GM18508 (cell line): ENCODE results near the gene GFI1.
"Not testable (repeated sequence)": the region's sequence is repeated elsewhere in the genome, so short reads cannot be mapped to it uniquely, and the experiment has no call there.

Experiments used
- ATAC-seq: cut with Tn5 transposase; IDR thresholded peaks from one replicate; pipeline ENCODE4 v1.9.1; 2021; ENCODE audit warnings: moderate number of reproducible peaks; ENCODE audit not compliant: insufficient read depth, unreplicated experiment

Gene GFI1

GRCh38 chr1:92486251-92487077 is at the start of gene GFI1:
TSS of gene GFI1 (minus strand) at chr1:92486925. CDS start at chr1:92483487, 3,438 bp downstream.
- no peak for ATAC-seq

DNA sequence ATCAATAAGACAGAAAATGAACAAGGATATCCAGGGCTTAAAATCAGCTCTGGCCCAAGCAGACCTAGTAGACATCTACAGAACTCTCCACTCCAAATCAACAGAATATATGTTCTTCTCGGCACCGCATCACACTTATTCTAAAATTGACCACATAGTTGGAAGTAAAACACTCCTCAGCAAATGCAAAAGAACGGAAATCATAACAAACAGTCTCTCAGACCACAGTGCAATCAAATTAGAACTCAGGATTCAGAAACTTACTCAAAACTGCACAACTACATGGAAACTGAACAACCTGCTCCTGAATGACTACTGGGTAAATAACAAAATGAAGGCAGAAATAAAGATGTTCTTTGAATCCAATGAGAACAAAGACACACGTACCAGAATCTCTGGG is 45.6 kb upstream of the GFI1 start:
- not testable (repeated sequence) for ATAC-seq

- ATAC-seq = not testable (repeated sequence)
These were observed 45.2 kb upstream of the GFI1 start for GRCh38 chr1:92531939-92532338.

DNA sequence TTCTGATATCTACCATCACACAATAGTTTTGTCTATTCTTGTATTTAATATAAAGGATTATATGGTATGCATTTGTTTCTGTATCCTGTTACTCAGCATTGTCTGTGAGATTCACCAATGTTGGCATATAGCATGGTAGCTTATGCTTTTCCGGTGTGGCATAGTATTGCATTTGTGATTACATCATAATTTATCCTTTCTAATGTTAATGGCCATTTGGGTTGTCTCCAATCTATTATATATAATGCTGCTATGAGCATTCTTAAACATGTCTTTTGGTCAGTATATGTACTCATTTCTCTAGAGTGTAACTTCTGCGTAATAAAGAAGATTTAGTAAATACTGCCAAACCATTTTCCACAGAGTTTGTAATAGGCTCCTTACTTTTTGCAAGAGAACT is 40.9 kb upstream of the GFI1 start:
- no peak for ATAC-seq

- not testable (repeated sequence) for ATAC-seq
These were observed 38.3 kb upstream of the GFI1 start for GRCh38 chr1:92524944-92525590.

GRCh38 chr1:92519043-92519442 is 32.3 kb upstream of the GFI1 start:
- no peak for ATAC-seq

DNA sequence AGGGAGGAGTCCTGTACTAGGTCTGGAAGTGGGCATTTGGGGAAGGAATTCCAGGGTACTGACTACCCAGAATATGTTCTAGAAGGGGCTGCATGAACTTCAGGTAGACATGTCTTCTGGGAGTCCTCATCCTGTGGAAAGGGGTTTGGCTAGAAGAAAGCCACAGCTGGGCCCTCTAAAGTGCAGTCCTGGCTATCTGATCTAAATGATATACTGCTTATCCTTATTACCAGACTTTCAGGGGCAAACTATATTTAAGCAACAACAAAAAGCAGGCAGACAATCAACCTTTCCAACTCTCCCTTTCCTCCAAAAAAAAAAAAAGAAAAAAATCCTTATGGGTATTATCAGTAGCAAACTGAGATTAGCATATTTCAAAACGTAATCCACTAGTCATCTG is 29.8 kb upstream of the GFI1 start:
- ATAC-seq = no peak

DNA sequence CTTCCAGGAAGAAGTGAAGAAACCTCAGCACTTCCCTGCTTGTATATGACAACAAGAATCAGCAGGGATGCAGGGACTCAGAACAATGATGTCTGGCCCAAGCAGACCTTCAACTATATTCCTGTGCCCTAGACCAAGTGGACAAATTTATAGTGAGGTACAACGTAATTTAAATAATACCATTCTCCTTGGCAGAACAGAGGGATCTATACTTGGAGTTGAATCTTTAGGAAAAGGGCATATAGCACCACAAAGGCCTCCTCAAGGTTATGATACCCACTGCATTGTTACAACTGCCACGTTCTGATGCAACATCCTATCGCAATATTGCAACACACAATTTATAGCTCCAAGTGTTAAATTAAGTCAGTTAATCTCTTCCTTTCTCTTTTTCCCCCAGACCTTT is 29.1 kb upstream of the GFI1 start:
- no peak for ATAC-seq

DNA sequence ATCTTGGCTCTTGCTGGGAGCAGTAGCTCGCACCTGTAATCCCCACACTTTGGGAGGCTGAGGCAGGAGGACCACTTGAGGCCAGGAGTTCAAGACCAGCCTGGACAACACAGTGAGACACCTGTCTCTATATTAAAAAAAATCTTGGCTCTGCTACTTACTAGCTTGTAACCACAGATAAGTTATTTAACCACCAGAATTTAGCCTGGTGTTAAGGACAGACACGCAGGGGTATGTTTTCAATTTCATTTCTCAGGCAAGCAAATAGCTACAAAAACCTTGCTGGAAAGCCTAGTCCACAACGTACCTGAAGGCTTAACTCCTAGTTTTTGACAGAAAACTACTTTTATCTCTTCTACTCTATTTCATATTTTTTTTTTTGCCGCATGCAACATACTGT is 24.8 kb upstream of the GFI1 start:
- peak; percentile 87 for ATAC-seq

- ATAC-seq = no peak
These were observed 22.9 kb upstream of the GFI1 start for GRCh38 chr1:92509619-92510018.

DNA sequence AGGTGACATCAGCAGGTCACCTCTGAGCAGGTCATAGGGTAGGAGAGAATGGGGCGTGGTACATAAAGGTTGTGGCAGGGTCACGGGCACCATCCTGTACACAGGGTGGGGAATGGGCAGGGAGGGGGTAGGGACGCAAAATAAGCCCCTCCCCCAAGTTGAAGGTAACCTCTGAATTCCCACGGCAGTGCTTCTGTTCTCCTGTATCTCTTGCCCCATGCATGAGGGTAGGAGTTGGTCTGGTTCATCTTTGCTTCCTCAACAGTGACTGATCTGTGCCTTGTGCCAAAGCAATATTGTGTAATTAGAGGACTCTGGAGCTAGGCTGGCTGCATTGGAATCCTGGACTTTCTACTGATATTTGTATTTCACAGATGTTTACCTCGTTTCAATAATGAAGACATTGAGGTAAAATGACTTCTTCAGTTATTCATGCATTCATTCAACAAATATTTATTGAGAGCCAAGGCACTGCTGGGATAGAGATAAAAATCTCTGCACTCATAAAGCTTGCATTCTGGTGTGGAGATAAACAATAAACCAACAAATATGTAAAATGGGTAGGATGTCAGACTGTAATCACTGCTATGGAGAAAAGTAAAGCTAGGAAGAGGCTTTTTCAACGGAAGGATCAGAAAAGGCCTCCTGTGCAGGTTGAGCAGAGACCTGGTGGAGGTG is 18.4 kb upstream of the GFI1 start:
- ATAC-seq = no peak

DNA sequence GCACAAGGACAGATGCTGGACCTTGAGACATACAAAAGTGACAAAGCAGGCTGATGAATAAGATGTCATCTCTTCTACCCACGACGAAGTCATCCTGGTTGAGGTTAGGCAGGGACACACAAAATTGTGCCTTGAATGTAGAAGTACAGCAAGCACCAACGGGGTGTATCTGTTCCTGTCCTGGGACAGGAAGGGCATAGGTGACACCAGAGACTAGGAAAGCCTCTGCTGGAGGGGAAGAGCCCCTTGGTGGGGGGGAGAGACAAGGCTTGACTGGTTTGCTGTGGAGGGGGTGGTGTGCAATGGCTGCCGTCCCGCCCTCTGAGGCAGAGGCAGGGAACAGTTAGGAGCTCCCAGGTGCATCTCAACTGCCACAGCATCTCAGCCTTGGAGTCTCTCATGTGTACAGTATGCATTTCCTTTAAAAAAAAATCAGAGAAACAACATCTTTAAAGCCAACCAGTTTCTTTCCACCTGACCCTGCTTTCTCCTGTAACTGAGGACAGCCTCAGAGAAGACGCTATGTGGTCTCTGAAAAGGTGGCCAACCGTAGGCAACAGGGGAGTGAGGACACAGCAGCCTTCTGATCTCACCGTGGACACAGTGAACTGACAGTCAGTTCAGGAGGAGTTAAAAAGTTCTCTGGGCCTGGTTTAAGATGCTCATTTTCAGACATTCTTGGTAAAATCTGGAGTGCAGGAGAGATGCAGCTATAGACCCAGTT is 17.7 kb upstream of the GFI1 start:
- no peak for ATAC-seq

- ATAC-seq = no peak
These were observed 17.2 kb upstream of the GFI1 start for GRCh38 chr1:92503926-92504285.

- ATAC-seq = no peak
These were observed 16.6 kb upstream of the GFI1 start for GRCh38 chr1:92503043-92503925.

GRCh38 chr1:92502247-92502646 is 15.5 kb upstream of the GFI1 start:
- ATAC-seq = peak; percentile 77

DNA sequence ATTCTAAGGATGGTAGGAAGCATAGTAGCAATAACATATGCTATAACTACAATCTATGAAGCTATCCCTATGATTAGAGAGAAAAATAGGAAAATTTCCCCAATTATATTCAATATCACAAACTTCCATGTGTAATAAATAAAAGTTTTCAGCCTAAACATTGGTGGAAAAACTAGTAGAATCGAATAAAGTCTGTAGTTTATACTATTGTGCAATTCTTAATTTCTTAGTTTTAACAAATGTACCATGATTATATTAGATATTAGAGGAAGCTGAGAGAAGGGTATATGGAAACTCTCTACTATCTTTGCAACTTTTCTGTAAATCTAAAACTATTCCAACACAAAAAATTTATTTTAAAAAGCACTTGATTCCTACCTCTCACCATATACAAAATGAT is 13.8 kb upstream of the GFI1 start:
- ATAC-seq = no peak

GRCh38 chr1:92495392-92496063 is 8.8 kb upstream of the GFI1 start:
- ATAC-seq = no peak

DNA sequence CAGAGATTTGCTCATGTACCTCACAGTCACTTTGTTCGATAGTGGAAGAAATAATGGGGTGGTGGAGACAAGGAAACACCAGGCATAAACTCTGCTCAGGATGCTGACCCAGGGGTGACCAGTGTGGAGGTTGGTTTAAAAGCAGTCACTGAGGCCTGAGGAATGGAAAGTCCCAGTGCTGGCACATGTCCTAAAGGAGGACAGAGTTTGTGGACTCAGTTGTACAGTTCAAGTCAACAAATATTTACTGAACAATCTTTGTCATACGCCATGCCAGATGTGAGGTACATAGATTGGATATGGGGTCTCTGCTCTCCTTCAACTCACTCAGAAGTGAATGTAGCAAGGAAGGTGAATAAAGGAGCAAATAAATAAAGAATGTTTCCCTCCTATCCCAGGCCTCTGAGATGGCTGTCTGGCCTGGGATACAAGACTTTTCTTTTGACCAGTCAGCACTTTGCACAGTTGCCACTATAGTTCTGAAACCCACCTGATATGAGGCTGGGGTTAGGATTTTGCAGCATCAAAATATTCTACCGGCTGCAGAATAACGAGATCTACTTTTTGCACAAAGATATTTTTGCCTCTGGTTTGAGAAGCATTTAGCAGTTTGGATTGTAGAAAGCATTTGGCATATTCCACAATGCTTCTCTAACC is 7.9 kb upstream of the GFI1 start:
- ATAC-seq = no peak

GRCh38 chr1:92493139-92493538 is 6.4 kb upstream of the GFI1 start:
- no peak for ATAC-seq
